HepG2 (cell line): Measurements from ENCODE around the gene NFIC. TPM values are rescaled to one million over a fixed set of nuclear protein-coding genes. Genes with fewer than 3 reads are reported as not detected.

Experiments used
- CCAR2 ChIP-seq: fragments of 200-400 bp; formaldehyde crosslinking; optimal IDR thresholded peaks from 2 replicates; pipeline ENCODE3; 2018; ENCODE audit warnings: low read depth, mild to moderate bottlenecking, low read length, moderate library complexity
- CERS6 ChIP-seq: sonication (generic); formaldehyde crosslinking; IDR thresholded peaks from 2 replicates; pipeline ENCODE4 v1.5.0; 2020; ENCODE audit warnings: missing genetic modification reagents
- CREBL2 ChIP-seq: sonication (generic); formaldehyde crosslinking; IDR thresholded peaks from 2 replicates; pipeline ENCODE4 v1.8.1; 2023; ENCODE audit warnings: missing genetic modification reagents, mild to moderate bottlenecking, borderline replicate concordance
- DDIT3 ChIP-seq: sonication (generic); formaldehyde crosslinking; IDR thresholded peaks from 2 replicates; pipeline ENCODE4 v1.4.0; 2020; ENCODE audit warnings: mild to moderate bottlenecking, missing genetic modification reagents
- GTF3A ChIP-seq: sonication (generic); formaldehyde crosslinking; conservative IDR thresholded peaks from 2 replicates; pipeline ENCODE4 v1.4.0; 2020; ENCODE audit warnings: mild to moderate bottlenecking, missing genetic modification reagents
- HDAC1 ChIP-seq: sonication (generic); formaldehyde crosslinking; IDR thresholded peaks from 2 replicates; pipeline ENCODE4 v1.5.1; 2020; ENCODE audit warnings: mild to moderate bottlenecking, missing genetic modification reagents
- ISX ChIP-seq: sonication (generic); formaldehyde crosslinking; conservative IDR thresholded peaks from 2 replicates; pipeline ENCODE4 v1.5.0; 2020; ENCODE audit warnings: missing genetic modification reagents
- KDM2A ChIP-seq: sonication (generic); formaldehyde crosslinking; IDR thresholded peaks from 2 replicates; pipeline ENCODE4 v1.4.0; 2020; ENCODE audit warnings: low read depth, missing genetic modification reagents, borderline replicate concordance
- NR3C1 ChIP-seq: sonication (generic); formaldehyde crosslinking; IDR thresholded peaks from 2 replicates; pipeline ENCODE4 v1.4.0; 2020; ENCODE audit warnings: missing genetic modification reagents
- RCOR2 ChIP-seq: IDR thresholded peaks from 2 replicates; pipeline ENCODE4 v1.6.1; 2016; ENCODE audit warnings: missing biosample characterization, missing genetic modification reagents
- RFX5 ChIP-seq: IDR thresholded peaks from 2 replicates; pipeline ENCODE4 v1.6.1; 2011; ENCODE audit warnings: low read depth, low read length, improper control_type of control experiment
- SMC3 ChIP-seq: IDR thresholded peaks from 2 replicates; pipeline ENCODE4 v1.6.1; 2011; ENCODE audit warnings: low read length, improper control_type of control experiment
- SRF ChIP-seq: IDR thresholded peaks from 2 replicates; pipeline ENCODE4 v1.6.1; 2011; ENCODE audit warnings: mild to moderate bottlenecking, low read depth, low read length, moderate library complexity
- TCF7 ChIP-seq: sonication (generic); IDR thresholded peaks from 2 replicates; pipeline ENCODE4 v1.6.1; 2016; ENCODE audit warnings: antibody characterized with exemption, low read depth
- U2AF1 ChIP-seq: fragments of 200-400 bp; formaldehyde crosslinking; optimal IDR thresholded peaks from 2 replicates; pipeline ENCODE3; 2017; ENCODE audit warnings: mild to moderate bottlenecking, low read depth, low read length
- ZFAT ChIP-seq: sonication (generic); formaldehyde crosslinking; conservative IDR thresholded peaks from 2 replicates; pipeline ENCODE4 v1.8.1; 2023; ENCODE audit warnings: missing genetic modification reagents, inconsistent platforms
- ZHX1 ChIP-seq: sonication (generic); formaldehyde crosslinking; IDR thresholded peaks from 2 replicates; pipeline ENCODE4 v1.8.1; 2022; ENCODE audit warnings: low read depth, mild to moderate bottlenecking, missing genetic modification reagents
- ZMAT3 ChIP-seq: sonication (generic); formaldehyde crosslinking; conservative IDR thresholded peaks from 2 replicates; pipeline ENCODE4 v1.7.0; 2021; ENCODE audit warnings: missing genetic modification reagents
- ZMYM3 ChIP-seq: sonication (generic); formaldehyde crosslinking; IDR thresholded peaks from 2 replicates; pipeline ENCODE4 v1.5.1; 2020; ENCODE audit warnings: mild to moderate bottlenecking, missing genetic modification reagents
- ZNF350 ChIP-seq: sonication (generic); formaldehyde crosslinking; IDR thresholded peaks from 2 replicates; pipeline ENCODE4 v1.4.0; 2020; ENCODE audit warnings: mild to moderate bottlenecking, low read depth, missing genetic modification reagents, borderline replicate concordance
- ZNF761 ChIP-seq: sonication (generic); formaldehyde crosslinking; conservative IDR thresholded peaks from 2 replicates; pipeline ENCODE4 v1.4.0; 2020; ENCODE audit warnings: mild to moderate bottlenecking, missing genetic modification reagents
- ZNF788 ChIP-seq: sonication (generic); formaldehyde crosslinking; IDR thresholded peaks from 2 replicates; pipeline ENCODE4 v1.5.0; 2020; ENCODE audit warnings: mild to moderate bottlenecking, missing genetic modification reagents, borderline replicate concordance
- ZUFSP ChIP-seq: sonication (generic); formaldehyde crosslinking; IDR thresholded peaks from 2 replicates; pipeline ENCODE4 v1.9.0; 2021; ENCODE audit warnings: missing genetic modification reagents, mild to moderate bottlenecking, borderline replicate concordance
- polyA plus RNA-seq, 8 experiments: library from polyadenylated mRNA; depleted of rRNA in 3 of 8; stranded (reverse) in 7 of 8; unstranded in 1 of 8; fragments of >200 nt; fragmentation: Illumina TruSeq in 4 of 8; extraction: Trizol in 4 of 8; gene quantifications; 2 replicates each; pipeline versions ENCODE4 v1.2.1 to v1.2.3, GENCODE V29; 2011 to 2016; ENCODE audit warnings: low read depth in 4 of 8, missing spikeins in 1 of 8, mixed read lengths in 1 of 8; ENCODE audit not compliant: insufficient read depth in 1 of 8
- total RNA-seq, 5 experiments: library from RNA; depleted of rRNA; stranded (reverse); fragments of >200 nt; fragmentation: Illumina TruSeq; extraction: Trizol; gene quantifications; 2 replicates each; pipeline ENCODE4 v1.2.3, GENCODE V29; 2016; ENCODE audit warnings: low read depth in 1 of 5
- TF ChIP-seq, protein P1 (sequence below): sonication (generic); formaldehyde crosslinking; conservative IDR thresholded peaks from 2 replicates; pipeline ENCODE4 v1.5.0; 2020; ENCODE audit warnings: missing genetic modification reagents

Gene NFIC
- total and polyA plus RNA-seq, 2 of the 13 experiments (the other 11 are each of a cell fraction or from before 2014, with no cell fraction given) = 1.3 to 2.5 TPM

GRCh38 chr19:3324405-3324856, 42.0 kb upstream of the NFIC start (continued):
- no peak for TF ChIP-seq CERS6
- TF ChIP-seq ZNF350 (CRISPR knock-in tag) = no peak
- TF ChIP-seq GTF3A (CRISPR knock-in tag) = no peak
- TF ChIP-seq ZUFSP (CRISPR knock-in tag) = no peak
- peak; percentile 61 for TF ChIP-seq SMC3
- TF ChIP-seq CREBL2 = no peak
- TF ChIP-seq, protein P1, sequence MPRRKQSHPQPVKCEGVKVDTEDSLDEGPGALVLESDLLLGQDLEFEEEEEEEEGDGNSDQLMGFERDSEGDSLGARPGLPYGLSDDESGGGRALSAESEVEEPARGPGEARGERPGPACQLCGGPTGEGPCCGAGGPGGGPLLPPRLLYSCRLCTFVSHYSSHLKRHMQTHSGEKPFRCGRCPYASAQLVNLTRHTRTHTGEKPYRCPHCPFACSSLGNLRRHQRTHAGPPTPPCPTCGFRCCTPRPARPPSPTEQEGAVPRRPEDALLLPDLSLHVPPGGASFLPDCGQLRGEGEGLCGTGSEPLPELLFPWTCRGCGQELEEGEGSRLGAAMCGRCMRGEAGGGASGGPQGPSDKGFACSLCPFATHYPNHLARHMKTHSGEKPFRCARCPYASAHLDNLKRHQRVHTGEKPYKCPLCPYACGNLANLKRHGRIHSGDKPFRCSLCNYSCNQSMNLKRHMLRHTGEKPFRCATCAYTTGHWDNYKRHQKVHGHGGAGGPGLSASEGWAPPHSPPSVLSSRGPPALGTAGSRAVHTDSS (CRISPR knock-in tag) = no peak
- peak; percentile 56; the same call in 1 of the 2 replicates for TF ChIP-seq KDM2A (CRISPR knock-in tag)
- no peak for TF ChIP-seq DDIT3
- TF ChIP-seq HDAC1 (CRISPR knock-in tag) = no peak
- TF ChIP-seq SRF = no peak
- peak; percentile 95 for TF ChIP-seq ZMYM3
- TF ChIP-seq RFX5 = no peak
- TF ChIP-seq ZMAT3 = no peak
- TF ChIP-seq NR3C1 (CRISPR knock-in tag) = no peak
- TF ChIP-seq RCOR2 (CRISPR knock-in tag) = 0 out of 2 replicates have a peak, but pooled peaks have one; percentile 42
- TF ChIP-seq TCF7 = no peak
- no peak for TF ChIP-seq U2AF1
- no peak for TF ChIP-seq ZHX1 (CRISPR knock-in tag)
- no peak for TF ChIP-seq ZFAT (CRISPR knock-in tag)
- TF ChIP-seq CCAR2 = no peak
- 0 out of 2 replicates have a peak, but pooled peaks have one; percentile 37 for TF ChIP-seq ZNF788 (CRISPR knock-in tag)
- TF ChIP-seq ZNF761 = no peak
- no peak for TF ChIP-seq ISX
